Epithelial cell of prostate (primary cell): ENCODE data around the gene MTR.

Experiments
- DNase-seq: peaks from one replicate; pipeline ENCODE4 v3.0.0-alpha.2; 2011; ENCODE audit warnings: low read depth, low spot score
- H3K27ac ChIP-seq: fragments of 450-650 bp; 2 replicates; pipeline ENCODE4 v1.5.1; 2017; ENCODE audit warnings: mild to moderate bottlenecking

Gene MTR

GRCh38 chr1:236861560-236862218 lies 66.6 kb downstream of the MTR start:
- DNase-seq: no peak
- no peak overlapping the region for H3K27ac ChIP-seq

GRCh38 chr1:236862219-236862591 lies 67.1 kb downstream of the MTR start:
- DNase-seq: no peak
- no peak overlapping the region for H3K27ac ChIP-seq

- no peak overlapping the region for H3K27ac ChIP-seq
- DNase-seq: no peak
Measured at GRCh38 chr1:236862615-236863211, 67.6 kb downstream of the MTR start.

- no peak overlapping the region for H3K27ac ChIP-seq
- DNase-seq: no peak
Measured at GRCh38 chr1:236864211-236864610, 69.1 kb downstream of the MTR start.

- H3K27ac ChIP-seq: no peak overlapping the region
- DNase-seq: no peak
Measured at GRCh38 chr1:236864996-236865817, 70.1 kb downstream of the MTR start.

GRCh38 chr1:236865818-236866155 lies 70.7 kb downstream of the MTR start:
- no peak overlapping the region for H3K27ac ChIP-seq
- DNase-seq: no peak

- no peak overlapping the region for H3K27ac ChIP-seq
- DNase-seq: peak; percentile 16
Measured at GRCh38 chr1:236868625-236869467, 73.8 kb downstream of the MTR start.

- H3K27ac ChIP-seq: no peak overlapping the region
- DNase-seq: no peak
Measured at GRCh38 chr1:236869911-236870310, 74.8 kb downstream of the MTR start.

- DNase-seq: no peak
- H3K27ac ChIP-seq: no peak overlapping the region
Measured at GRCh38 chr1:236870721-236871120, 75.6 kb downstream of the MTR start.

GRCh38 chr1:236872075-236872666 lies 77.1 kb downstream of the MTR start:
- no peak for DNase-seq
- no peak overlapping the region for H3K27ac ChIP-seq

- DNase-seq: no peak
- no peak overlapping the region for H3K27ac ChIP-seq
Measured at GRCh38 chr1:236875975-236876374, 80.9 kb downstream of the MTR start.

- H3K27ac ChIP-seq: no peak overlapping the region
- DNase-seq: no peak
Measured at GRCh38 chr1:236877661-236878060, 82.6 kb downstream of the MTR start.

GRCh38 chr1:236880209-236880608 lies 85.1 kb downstream of the MTR start:
- H3K27ac ChIP-seq: no peak overlapping the region

GRCh38 chr1:236882678-236883077 lies 87.6 kb downstream of the MTR start:
- DNase-seq: no peak
- H3K27ac ChIP-seq: no peak overlapping the region

More at GRCh38 chr1:236880209-236880608, 85.1 kb downstream of the MTR start:
- no peak for DNase-seq

GRCh38 chr1:236886199-236886598 lies 91.1 kb downstream of the MTR start:
- H3K27ac ChIP-seq: no peak overlapping the region
- DNase-seq: no peak

GRCh38 chr1:236887081-236887480 lies 92.0 kb downstream of the MTR start:
- H3K27ac ChIP-seq: no peak overlapping the region
- no peak for DNase-seq

- no peak overlapping the region for H3K27ac ChIP-seq
- no peak for DNase-seq
Measured at GRCh38 chr1:236888126-236888525, 93.0 kb downstream of the MTR start.

- H3K27ac ChIP-seq: no peak overlapping the region
- no peak for DNase-seq
Measured at GRCh38 chr1:236888903-236889302, 93.8 kb downstream of the MTR start.

- DNase-seq: no peak
Measured at GRCh38 chr1:236890152-236891056, 95.3 kb downstream of the MTR start.

More at GRCh38 chr1:236890152-236891056, 95.3 kb downstream of the MTR start:
- H3K27ac ChIP-seq: no peak overlapping the region
